ENCODE results near the gene DLK2. TPM values are rescaled to one million over a fixed set of nuclear protein-coding genes. Genes with fewer than 3 reads are reported as not detected.
A peak's percentile ranks its signal among the peaks of the same experiment; 100 is the strongest.

The DLK2 gene
- total RNA-seq, 1 experiment from 2014 or later = 3.6 TPM

GRCh38 chr6:43497689-43498088 is 42.3 kb upstream of the DLK2 start:
- Histone ChIP-seq H3K79me2 (ENCODE audit: low read depth) (peaks cover 4% of the 10 kb centered on the region; the same call in 1 of the 2 replicates), H3K4me1 (replicated peaks; ENCODE audit: insufficient read depth) (peaks cover 28% of the 10 kb centered on the region), H3K9me2 (ENCODE audit: insufficient read depth) (no peaks in the 10 kb centered on the region), H3K9me3 (ENCODE audit: insufficient read depth, low read depth) (no peaks in the 10 kb centered on the region), H3K36me3 (ENCODE audit: low read depth) (peaks cover 15% of the 10 kb centered on the region; the same call in 1 of the 2 replicates), H3K27ac (no peak overlapping the region), H3K4me3 (no peak overlapping the region), H3F3A (ENCODE audit: insufficient read depth, low read depth) (peaks cover 27% of the 10 kb centered on the region; the same call in 1 of the 2 replicates), H3K27me3 (ENCODE audit: insufficient read depth, low read depth) (no peaks in the 10 kb centered on the region), H3K4me2 (no peak overlapping the region), H4K20me1 (ENCODE audit: insufficient read depth) (0 out of 2 replicates have a peak, but pooled peaks cover 5% of the 10 kb centered on the region), H2AFZ (no peak overlapping the region)
- ChIA-PET CTCF (interaction anchor here (1.4 kb wide), 1 partner anchor 44 kb away, joined by 3 read pairs; no protein-coding TSS in a partner anchor), POLR2A (ENCODE audit: unreplicated experiment) (no interaction called here)
- intact Hi-C loops (cut with micrococcal nuclease; ENCODE audit: unreplicated experiment) = loop anchor here (2.0 to 10.0 kb wide), 4 partner anchors 21 to 323 kb away; partner anchors contain the start of genes CRIP3, SRF and TJAP1
- BruUV-seq (replicated peaks) = no TSS peak
- TF ChIP-seq EZH2 (IDR thresholded peaks at IDR 0.05; ENCODE audit: low read depth) (no peak), CTCF (conservative IDR thresholded peaks at IDR 0.05) (no peak)
- no peak for DNase-seq

- Histone ChIP-seq H3K4me3 (no peak overlapping the region), H3K9me2 (ENCODE audit: insufficient read depth) (no peaks in the 10 kb centered on the region), H2AFZ (no peak overlapping the region), H4K20me1 (ENCODE audit: insufficient read depth) (0 out of 2 replicates have a peak, but pooled peaks cover 5% of the 10 kb centered on the region), H3K79me2 (ENCODE audit: low read depth) (peaks cover 4% of the 10 kb centered on the region; the same call in 1 of the 2 replicates), H3K36me3 (ENCODE audit: low read depth) (peaks cover 15% of the 10 kb centered on the region; the same call in 1 of the 2 replicates), H3K9me3 (ENCODE audit: insufficient read depth, low read depth) (no peaks in the 10 kb centered on the region), H3K4me1 (replicated peaks; ENCODE audit: insufficient read depth) (peaks cover 28% of the 10 kb centered on the region), H3F3A (ENCODE audit: insufficient read depth, low read depth) (peaks cover 27% of the 10 kb centered on the region; the same call in 1 of the 2 replicates), H3K4me2 (peak overlapping the region; percentile 70), H3K27ac (no peak overlapping the region), H3K27me3 (ENCODE audit: insufficient read depth, low read depth) (no peaks in the 10 kb centered on the region)
- ChIA-PET CTCF (interaction anchor here (0.7 to 2.8 kb wide), 4 partner anchors 10 to 329 kb away, joined by 3 to 11 read pairs (median 8); no protein-coding TSS in a partner anchor), POLR2A (ENCODE audit: unreplicated experiment) (interaction anchor here (0.8 kb wide), 1 partner anchor 128 kb away, joined by 10 read pairs; the partner anchor contains the start of gene ZNF318)
- TF ChIP-seq CTCF (conservative IDR thresholded peaks at IDR 0.05) (no peak), EZH2 (IDR thresholded peaks at IDR 0.05; ENCODE audit: low read depth) (no peak)
- DNase-seq = no peak
- BruUV-seq (replicated peaks) = no TSS peak
- intact Hi-C loops (cut with micrococcal nuclease; ENCODE audit: unreplicated experiment) = loop anchor here (2.0 to 10.0 kb wide), 4 partner anchors 20 to 322 kb away; partner anchors contain the start of genes CRIP3, SRF and TJAP1
Observed at GRCh38 chr6:43497129-43497396, 41.7 kb upstream of the DLK2 start.

GRCh38 chr6:43496370-43497128 is 41.2 kb upstream of the DLK2 start:
- H3K27ac ChIP-seq = peak overlapping the region; percentile 57
- TF ChIP-seq EZH2 (IDR thresholded peaks at IDR 0.05; ENCODE audit: low read depth) (no peak), CTCF (conservative IDR thresholded peaks at IDR 0.05) (peak; percentile 82)
- H3F3A ChIP-seq (ENCODE audit: insufficient read depth, low read depth) = peaks cover 27% of the 10 kb centered on the region; the same call in 1 of the 2 replicates
- H3K9me2 ChIP-seq (ENCODE audit: insufficient read depth) = no peaks in the 10 kb centered on the region
- CTCF ChIA-PET = interaction anchor here (0.6 to 2.8 kb wide), 9 partner anchors 11 to 437 kb away, joined by 3 to 15 read pairs (median 6); partner anchors contain the start of gene MRPL2
- 0 out of 2 replicates have a peak, but pooled peaks cover 8% of the 10 kb centered on the region for H4K20me1 ChIP-seq (ENCODE audit: insufficient read depth)
- intact Hi-C loops (cut with micrococcal nuclease; ENCODE audit: unreplicated experiment) = loop anchor here (1.0 to 10.0 kb wide), 6 partner anchors 20 to 322 kb away; partner anchors contain the start of genes CRIP3, SRF and TJAP1
- H3K9me3 ChIP-seq (ENCODE audit: insufficient read depth, low read depth) = no peaks in the 10 kb centered on the region
- H3K4me2 ChIP-seq = peak overlapping the region; percentile 70
- BruUV-seq (replicated peaks) = no TSS peak
- peaks cover 15% of the 10 kb centered on the region; the same call in 1 of the 2 replicates for H3K36me3 ChIP-seq (ENCODE audit: low read depth)
- no peaks in the 10 kb centered on the region for H3K27me3 ChIP-seq (ENCODE audit: insufficient read depth, low read depth)
- no peak overlapping the region for H2AFZ ChIP-seq
- H3K4me1 ChIP-seq (replicated peaks; ENCODE audit: insufficient read depth) = peaks cover 31% of the 10 kb centered on the region
- POLR2A ChIA-PET (ENCODE audit: unreplicated experiment) = interaction anchor here (0.6 to 0.9 kb wide), 3 partner anchors 19 to 127 kb away, joined by 3 to 10 read pairs (median 5); partner anchors contain the start of genes TJAP1 and ZNF318
- peaks cover 4% of the 10 kb centered on the region; the same call in 1 of the 2 replicates for H3K79me2 ChIP-seq (ENCODE audit: low read depth)
- DNase-seq = peak; percentile 73 to 78
- no peak overlapping the region for H3K4me3 ChIP-seq

All from PC-9 (cell line).